ENCODE results near the gene AHRR. TPM values are rescaled to one million over a fixed set of nuclear protein-coding genes. Genes with fewer than 3 reads are reported as not detected.

Gene AHRR
- total and polyA plus RNA-seq, 10 of the 15 experiments (the other 5 are each of a cell fraction or from before 2014, with no cell fraction given), result 0.90 to 35.2 (median 19.2) TPM

DNA sequence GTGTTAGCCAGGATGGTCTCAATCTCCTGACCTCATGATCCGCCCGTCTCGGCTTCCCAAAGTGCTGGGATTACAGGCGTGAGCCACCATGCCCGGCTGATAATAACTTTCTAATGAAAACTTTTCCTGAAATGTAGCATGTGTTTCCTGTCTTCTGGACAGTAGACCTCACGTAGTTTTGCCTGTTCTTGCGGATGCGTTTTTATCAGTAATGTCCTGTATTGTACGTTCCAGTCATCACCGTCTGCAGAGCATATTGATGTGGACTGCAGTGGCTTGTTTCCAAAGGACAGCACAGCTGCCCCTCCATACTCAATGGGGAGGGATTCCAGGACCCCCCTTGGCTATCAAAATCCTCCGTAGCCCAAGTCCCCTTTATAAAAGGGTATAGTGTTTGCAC is 134.3 kb downstream of the AHRR start:
- H4K20me1 ChIP-seq (ENCODE audit: control insufficient read depth, insufficient read depth), result no peaks in the 10 kb centered on the region
- FAIRE-seq, result no peak
- no peak for ATAC-seq
- peaks cover 12% of the 10 kb centered on the region; the same call in 2 of the 3 replicates for H3K9me3 ChIP-seq (replicated peaks; ENCODE audit: control insufficient read depth, insufficient read depth, low read length)
- H3K36me3 ChIP-seq (ENCODE audit: control insufficient read depth in 2 of 2, insufficient read depth in 2 of 2, low read length in 1 of 2), result peaks cover 35 to 38% of the 10 kb centered on the region in 2 experiments; a peak in 3 of 4 replicates
- no peak overlapping the region for H3K4me2 ChIP-seq (ENCODE audit: control insufficient read depth, insufficient read depth)
- no peak overlapping the region for H3K4me3 ChIP-seq
- in situ Hi-C loops (cut with MboI), result no loop called here
- no peak for DNase-seq (ENCODE audit: low read depth, low spot score)
- no peak overlapping the region for H3K27ac ChIP-seq (ENCODE audit: control insufficient read depth, insufficient read depth)
- SMC1A ChIA-PET (ENCODE audit: uncharacterized antibody, unreplicated experiment), result interaction anchor here (1.0 kb wide), 1 partner anchor 9 kb away, joined by 4 read pairs; no protein-coding TSS in a partner anchor
- no TSS peak for BruUV-seq (replicated peaks)
- POLR2A ChIA-PET, result no interaction called here
- CTCF ChIA-PET, result interaction anchor here (0.8 to 1.3 kb wide), 2 partner anchors 9 to 60 kb away, joined by 3 to 7 read pairs; no protein-coding TSS in a partner anchor
- H3K4me1 ChIP-seq (ENCODE audit: control insufficient read depth, insufficient read depth, low read length), result peaks cover 7% of the 10 kb centered on the region
- H2AFZ ChIP-seq (ENCODE audit: control insufficient read depth, low read depth, low read length), result no peak overlapping the region
- intact Hi-C loops (cut with micrococcal nuclease; ENCODE audit: unreplicated experiment), result no loop called here
- WGBS (ENCODE audit: insufficient coverage, insufficient replicate concordance, low lambda C conversion rate, missing lambda C conversion rate), result 97% methylated on average over 11 of the region's 11 CpGs
- no peak overlapping the region for H3K9ac ChIP-seq (ENCODE audit: control insufficient read depth, insufficient read depth, low read length)
- H3K79me2 ChIP-seq (ENCODE audit: control insufficient read depth, insufficient read depth, low read length), result peaks cover 24% of the 10 kb centered on the region
- H3K27me3 ChIP-seq (replicated peaks in 1 of 2; ENCODE audit: control insufficient read depth in 2 of 2, insufficient read depth in 2 of 2, low read length in 1 of 2), result no peaks in the 10 kb centered on the region
- RAD21 ChIA-PET (ENCODE audit: unreplicated experiment), result no interaction called here
- no peak for TF ChIP-seq ZSCAN29 (IDR thresholded peaks at IDR 0.05)
- TF ChIP-seq PAX8 (IDR thresholded peaks at IDR 0.05), result no peak
- no peak for TF ChIP-seq HDAC2 (IDR thresholded peaks at IDR 0.05)
- TF ChIP-seq BMI1 (IDR thresholded peaks at IDR 0.05; ENCODE audit: borderline replicate concordance), result no peak
- TF ChIP-seq ZZZ3 (IDR thresholded peaks at IDR 0.05; ENCODE audit: control insufficient read depth, insufficient read length, low read depth), result no peak
- TF ChIP-seq, protein P1, sequence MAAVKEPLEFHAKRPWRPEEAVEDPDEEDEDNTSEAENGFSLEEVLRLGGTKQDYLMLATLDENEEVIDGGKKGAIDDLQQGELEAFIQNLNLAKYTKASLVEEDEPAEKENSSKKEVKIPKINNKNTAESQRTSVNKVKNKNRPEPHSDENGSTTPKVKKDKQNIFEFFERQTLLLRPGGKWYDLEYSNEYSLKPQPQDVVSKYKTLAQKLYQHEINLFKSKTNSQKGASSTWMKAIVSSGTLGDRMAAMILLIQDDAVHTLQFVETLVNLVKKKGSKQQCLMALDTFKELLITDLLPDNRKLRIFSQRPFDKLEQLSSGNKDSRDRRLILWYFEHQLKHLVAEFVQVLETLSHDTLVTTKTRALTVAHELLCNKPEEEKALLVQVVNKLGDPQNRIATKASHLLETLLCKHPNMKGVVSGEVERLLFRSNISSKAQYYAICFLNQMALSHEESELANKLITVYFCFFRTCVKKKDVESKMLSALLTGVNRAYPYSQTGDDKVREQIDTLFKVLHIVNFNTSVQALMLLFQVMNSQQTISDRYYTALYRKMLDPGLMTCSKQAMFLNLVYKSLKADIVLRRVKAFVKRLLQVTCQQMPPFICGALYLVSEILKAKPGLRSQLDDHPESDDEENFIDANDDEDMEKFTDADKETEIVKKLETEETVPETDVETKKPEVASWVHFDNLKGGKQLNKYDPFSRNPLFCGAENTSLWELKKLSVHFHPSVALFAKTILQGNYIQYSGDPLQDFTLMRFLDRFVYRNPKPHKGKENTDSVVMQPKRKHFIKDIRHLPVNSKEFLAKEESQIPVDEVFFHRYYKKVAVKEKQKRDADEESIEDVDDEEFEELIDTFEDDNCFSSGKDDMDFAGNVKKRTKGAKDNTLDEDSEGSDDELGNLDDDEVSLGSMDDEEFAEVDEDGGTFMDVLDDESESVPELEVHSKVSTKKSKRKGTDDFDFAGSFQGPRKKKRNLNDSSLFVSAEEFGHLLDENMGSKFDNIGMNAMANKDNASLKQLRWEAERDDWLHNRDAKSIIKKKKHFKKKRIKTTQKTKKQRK (IDR thresholded peaks at IDR 0.05; ENCODE audit: low read depth, low read length), result no peak
- TF ChIP-seq, protein P2, sequence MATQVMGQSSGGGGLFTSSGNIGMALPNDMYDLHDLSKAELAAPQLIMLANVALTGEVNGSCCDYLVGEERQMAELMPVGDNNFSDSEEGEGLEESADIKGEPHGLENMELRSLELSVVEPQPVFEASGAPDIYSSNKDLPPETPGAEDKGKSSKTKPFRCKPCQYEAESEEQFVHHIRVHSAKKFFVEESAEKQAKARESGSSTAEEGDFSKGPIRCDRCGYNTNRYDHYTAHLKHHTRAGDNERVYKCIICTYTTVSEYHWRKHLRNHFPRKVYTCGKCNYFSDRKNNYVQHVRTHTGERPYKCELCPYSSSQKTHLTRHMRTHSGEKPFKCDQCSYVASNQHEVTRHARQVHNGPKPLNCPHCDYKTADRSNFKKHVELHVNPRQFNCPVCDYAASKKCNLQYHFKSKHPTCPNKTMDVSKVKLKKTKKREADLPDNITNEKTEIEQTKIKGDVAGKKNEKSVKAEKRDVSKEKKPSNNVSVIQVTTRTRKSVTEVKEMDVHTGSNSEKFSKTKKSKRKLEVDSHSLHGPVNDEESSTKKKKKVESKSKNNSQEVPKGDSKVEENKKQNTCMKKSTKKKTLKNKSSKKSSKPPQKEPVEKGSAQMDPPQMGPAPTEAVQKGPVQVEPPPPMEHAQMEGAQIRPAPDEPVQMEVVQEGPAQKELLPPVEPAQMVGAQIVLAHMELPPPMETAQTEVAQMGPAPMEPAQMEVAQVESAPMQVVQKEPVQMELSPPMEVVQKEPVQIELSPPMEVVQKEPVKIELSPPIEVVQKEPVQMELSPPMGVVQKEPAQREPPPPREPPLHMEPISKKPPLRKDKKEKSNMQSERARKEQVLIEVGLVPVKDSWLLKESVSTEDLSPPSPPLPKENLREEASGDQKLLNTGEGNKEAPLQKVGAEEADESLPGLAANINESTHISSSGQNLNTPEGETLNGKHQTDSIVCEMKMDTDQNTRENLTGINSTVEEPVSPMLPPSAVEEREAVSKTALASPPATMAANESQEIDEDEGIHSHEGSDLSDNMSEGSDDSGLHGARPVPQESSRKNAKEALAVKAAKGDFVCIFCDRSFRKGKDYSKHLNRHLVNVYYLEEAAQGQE (IDR thresholded peaks at IDR 0.05; ENCODE audit: low read depth, low read length), result no peak
- no peak for TF ChIP-seq YBX1 (IDR thresholded peaks at IDR 0.05)
- TF ChIP-seq CHD2 (IDR thresholded peaks at IDR 0.05; ENCODE audit: borderline replicate concordance, low read depth, low read length), result no peak
- no peak for TF ChIP-seq ZBED1 (IDR thresholded peaks at IDR 0.05; ENCODE audit: borderline replicate concordance)
- no peak for TF ChIP-seq NR2F1 (conservative IDR thresholded peaks at IDR 0.05)
- no peak for TF ChIP-seq ZNF384 (IDR thresholded peaks at IDR 0.05; ENCODE audit: borderline replicate concordance, low read depth, low read length)
- TF ChIP-seq ZNF622 (IDR thresholded peaks at IDR 0.05), result no peak
- TF ChIP-seq, protein P3, sequence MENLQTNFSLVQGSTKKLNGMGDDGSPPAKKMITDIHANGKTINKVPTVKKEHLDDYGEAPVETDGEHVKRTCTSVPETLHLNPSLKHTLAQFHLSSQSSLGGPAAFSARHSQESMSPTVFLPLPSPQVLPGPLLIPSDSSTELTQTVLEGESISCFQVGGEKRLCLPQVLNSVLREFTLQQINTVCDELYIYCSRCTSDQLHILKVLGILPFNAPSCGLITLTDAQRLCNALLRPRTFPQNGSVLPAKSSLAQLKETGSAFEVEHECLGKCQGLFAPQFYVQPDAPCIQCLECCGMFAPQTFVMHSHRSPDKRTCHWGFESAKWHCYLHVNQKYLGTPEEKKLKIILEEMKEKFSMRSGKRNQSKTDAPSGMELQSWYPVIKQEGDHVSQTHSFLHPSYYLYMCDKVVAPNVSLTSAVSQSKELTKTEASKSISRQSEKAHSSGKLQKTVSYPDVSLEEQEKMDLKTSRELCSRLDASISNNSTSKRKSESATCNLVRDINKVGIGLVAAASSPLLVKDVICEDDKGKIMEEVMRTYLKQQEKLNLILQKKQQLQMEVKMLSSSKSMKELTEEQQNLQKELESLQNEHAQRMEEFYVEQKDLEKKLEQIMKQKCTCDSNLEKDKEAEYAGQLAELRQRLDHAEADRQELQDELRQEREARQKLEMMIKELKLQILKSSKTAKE (IDR thresholded peaks at IDR 0.05; ENCODE audit: low read depth, poor library complexity, severe bottlenecking), result no peak
- TF ChIP-seq CEBPB (IDR thresholded peaks at IDR 0.05; ENCODE audit: borderline replicate concordance in 1 of 2, low read depth in 2 of 2, low read length in 2 of 2), result no peak

Measured in GM12878 (cell line).